ENCODE results near the gene EXOC1.

DNA sequence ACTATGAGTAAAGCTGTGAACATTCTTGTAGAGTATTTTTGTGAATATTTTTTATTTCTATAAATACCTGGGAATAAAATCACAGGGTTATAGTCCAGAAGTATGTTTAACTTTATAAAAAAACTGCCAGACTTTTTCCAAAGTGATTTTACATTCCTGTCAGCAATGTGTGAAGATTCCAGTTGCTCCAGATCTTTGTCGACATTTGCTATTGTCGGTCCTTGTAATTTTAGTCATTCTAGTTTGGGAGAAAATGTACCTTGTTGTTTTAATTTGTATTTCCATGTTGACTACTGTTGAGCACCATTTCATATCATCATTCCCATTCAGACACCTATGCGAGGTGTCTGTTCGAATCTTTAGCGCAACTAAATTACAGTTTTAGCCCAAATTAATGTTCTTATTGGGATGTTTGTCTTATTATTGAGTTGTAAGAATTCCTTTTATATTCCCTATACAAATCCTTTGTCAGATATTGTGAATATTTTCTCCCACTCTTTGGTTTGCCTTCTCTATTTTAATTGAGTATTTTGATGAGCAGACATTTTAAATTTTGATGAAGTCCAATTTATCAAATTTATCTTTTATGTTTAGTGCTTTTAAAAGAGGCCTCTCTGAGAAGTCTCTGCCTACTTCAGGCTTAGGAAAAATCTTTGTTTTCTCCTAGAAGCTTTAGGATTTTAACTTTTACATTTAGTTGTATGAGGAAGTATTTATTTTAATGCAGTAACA, 97.9 kb downstream of the EXOC1 start:
- TF ChIP-seq EZH2 (IDR thresholded peaks at IDR 0.05; ENCODE audit: borderline replicate concordance, low read length), result no peak
- TF ChIP-seq, protein P1, sequence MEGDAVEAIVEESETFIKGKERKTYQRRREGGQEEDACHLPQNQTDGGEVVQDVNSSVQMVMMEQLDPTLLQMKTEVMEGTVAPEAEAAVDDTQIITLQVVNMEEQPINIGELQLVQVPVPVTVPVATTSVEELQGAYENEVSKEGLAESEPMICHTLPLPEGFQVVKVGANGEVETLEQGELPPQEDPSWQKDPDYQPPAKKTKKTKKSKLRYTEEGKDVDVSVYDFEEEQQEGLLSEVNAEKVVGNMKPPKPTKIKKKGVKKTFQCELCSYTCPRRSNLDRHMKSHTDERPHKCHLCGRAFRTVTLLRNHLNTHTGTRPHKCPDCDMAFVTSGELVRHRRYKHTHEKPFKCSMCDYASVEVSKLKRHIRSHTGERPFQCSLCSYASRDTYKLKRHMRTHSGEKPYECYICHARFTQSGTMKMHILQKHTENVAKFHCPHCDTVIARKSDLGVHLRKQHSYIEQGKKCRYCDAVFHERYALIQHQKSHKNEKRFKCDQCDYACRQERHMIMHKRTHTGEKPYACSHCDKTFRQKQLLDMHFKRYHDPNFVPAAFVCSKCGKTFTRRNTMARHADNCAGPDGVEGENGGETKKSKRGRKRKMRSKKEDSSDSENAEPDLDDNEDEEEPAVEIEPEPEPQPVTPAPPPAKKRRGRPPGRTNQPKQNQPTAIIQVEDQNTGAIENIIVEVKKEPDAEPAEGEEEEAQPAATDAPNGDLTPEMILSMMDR (IDR thresholded peaks at IDR 0.05; ENCODE audit: low read length), result no peak

All from OCI-LY1 (cell line).